Activated naive CD4-positive, alpha-beta T cell treated with anti-CD3 and anti-CD28 coated beads, Interleukin-2, amount 10 ng/mL, durations not matched to agents 5 hours and 36 hours (primary cell): Measurements from ENCODE around the gene ARID3B. TPM values are rescaled to one million over a fixed set of nuclear protein-coding genes. Genes with fewer than 3 reads are reported as not detected.

ENCODE experiments used
- total RNA-seq, 2 experiments: library from RNA; stranded (reverse); gene quantifications; one replicate each; pipeline ENCODE4 v1.2.3, GENCODE V29; 2021

The ARID3B gene
- 10 to 100 TPM; 36.5 to 39.2 TPM for total RNA-seq

GRCh38 chr15:74540761-74541493, at the start of gene ARID3B:
Gene ARID3B (plus strand): TSS chr15:74541220. CDS start chr15:74543937, 2,717 bp downstream.

GRCh38 chr15:74615508-74616365, 74.7 kb downstream of the ARID3B start, which contains the start of gene CLK3:
Gene CLK3 (plus strand): TSS chr15:74615836. CDS start chr15:74619197, 3,361 bp downstream.

Other genes starting within 250 kb of the ARID3B start
- gene CYP11A1, start 173.6 kb upstream of the ARID3B start, total RNA-seq: not detected
- gene SEMA7A, start 107.3 kb upstream of the ARID3B start, total RNA-seq: 1 to 10 TPM; 3.0 to 3.3 TPM
- 10 to 100 TPM; 51.2 to 61.7 TPM for gene UBL7, start 80.1 kb upstream of the ARID3B start, total RNA-seq
- 100 to 1,000 TPM; 122 to 125 TPM for gene CLK3, start 74.6 kb downstream of the ARID3B start, total RNA-seq
- 10 to 100 TPM; 37.0 to 38.7 TPM for gene EDC3, start 154.8 kb downstream of the ARID3B start, total RNA-seq
- 1 to 10 TPM; 5.6 to 6.0 TPM for gene CYP1A1, start 184.3 kb downstream of the ARID3B start, total RNA-seq
- not detected for gene CYP1A2, start 207.6 kb downstream of the ARID3B start, total RNA-seq
- gene CSK, start 240.9 kb downstream of the ARID3B start, total RNA-seq: 100 to 1,000 TPM; 313 to 324 TPM